Measurements from ENCODE around the gene TSEN2. TPM values are rescaled to one million over a fixed set of nuclear protein-coding genes. Genes with fewer than 3 reads are reported as not detected.
"Not testable (repeated sequence)": the region's sequence is repeated elsewhere in the genome, so short reads cannot be mapped to it uniquely, and the experiment has no call there.

TSEN2 gene
- 10 to 100 TPM; 18.6 to 25.9 (median 21.0) TPM for polyA plus RNA-seq (ENCODE audit: insufficient read length in 4 of 4)

DNA sequence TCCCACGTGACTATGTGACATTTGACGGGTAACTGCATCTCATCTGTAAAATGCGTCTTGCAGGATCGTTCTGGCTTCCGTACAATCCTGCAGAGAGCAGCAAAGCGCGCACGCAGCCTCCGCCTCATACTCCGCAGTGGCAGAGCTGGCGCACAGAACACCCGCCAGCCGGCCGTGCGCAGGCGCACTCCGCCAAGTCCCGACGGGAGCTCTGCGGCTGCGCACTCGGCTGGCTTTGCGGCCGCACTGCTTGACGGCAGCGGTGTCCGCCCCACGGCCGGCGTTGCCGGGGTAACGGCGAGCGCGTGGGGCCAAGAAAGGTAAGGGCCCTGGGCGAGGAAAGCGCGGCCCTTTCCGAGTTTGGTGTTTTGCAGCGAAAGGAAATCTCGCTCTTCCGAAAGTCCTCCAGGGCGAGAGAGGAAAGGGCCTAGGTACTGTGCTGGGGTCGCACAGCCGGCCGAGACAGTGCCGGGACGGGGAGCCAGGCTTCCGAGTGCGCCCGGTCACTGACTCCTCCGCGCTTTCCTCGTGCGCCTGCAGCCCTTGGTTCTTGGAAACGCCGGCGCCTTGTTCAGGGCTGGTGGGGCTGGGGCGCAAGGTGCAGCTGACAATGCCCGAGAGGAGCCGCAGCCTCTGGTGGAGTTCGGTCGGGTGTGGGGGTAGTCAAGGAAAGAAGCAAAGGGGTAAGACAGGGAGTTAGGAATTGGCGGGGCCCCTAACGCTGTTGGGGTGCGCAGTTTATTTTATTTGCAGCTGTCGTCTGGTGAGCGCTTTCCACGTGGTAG, at the start of gene TSEN2:
TSEN2 (plus strand) TSS at position 283 of the 785 bp plus-strand sequence. CDS start 5,321 bp downstream, outside the sequence.
- DNase-seq (ENCODE audit: low read depth in 4 of 4, low spot score in 3 of 4) = peak; percentile 91 to 94 (median 92)

DNA sequence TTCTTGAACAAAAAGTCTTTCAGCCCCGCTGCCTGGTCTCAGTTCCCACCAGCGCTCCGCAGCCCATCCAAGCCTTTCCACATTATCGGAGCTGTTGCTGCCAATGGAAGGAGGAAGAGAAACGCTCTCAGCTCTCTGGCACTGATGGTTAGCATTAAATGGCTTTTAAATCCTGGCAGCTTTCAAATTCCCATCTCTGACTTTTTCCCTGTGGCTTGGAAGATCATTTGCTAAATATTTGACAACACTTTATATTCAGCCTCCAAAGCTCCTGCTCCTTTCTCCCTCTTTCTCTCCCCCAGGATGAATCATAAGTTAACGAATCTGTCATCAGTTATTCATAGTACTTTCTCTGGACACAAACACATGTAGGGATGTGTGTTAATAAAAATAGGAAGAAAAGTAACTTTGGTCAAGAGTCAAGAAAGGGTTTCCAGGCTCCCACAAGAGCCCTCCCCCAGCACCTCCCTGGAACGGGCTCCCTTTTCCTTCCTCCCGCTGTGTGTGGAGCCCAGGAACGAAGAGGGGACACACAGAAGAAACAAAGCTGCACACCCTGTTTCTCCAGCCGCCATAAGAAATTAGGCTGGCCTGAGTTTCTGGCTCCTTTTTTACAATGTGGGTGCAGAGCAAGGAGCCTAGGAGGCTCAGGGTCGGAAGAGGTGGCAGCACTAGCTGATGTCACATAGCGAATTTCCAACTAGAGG, 47.6 kb upstream of the TSEN2 start:
- no peak for DNase-seq (ENCODE audit: low read depth in 4 of 4, low spot score in 3 of 4)

DNA sequence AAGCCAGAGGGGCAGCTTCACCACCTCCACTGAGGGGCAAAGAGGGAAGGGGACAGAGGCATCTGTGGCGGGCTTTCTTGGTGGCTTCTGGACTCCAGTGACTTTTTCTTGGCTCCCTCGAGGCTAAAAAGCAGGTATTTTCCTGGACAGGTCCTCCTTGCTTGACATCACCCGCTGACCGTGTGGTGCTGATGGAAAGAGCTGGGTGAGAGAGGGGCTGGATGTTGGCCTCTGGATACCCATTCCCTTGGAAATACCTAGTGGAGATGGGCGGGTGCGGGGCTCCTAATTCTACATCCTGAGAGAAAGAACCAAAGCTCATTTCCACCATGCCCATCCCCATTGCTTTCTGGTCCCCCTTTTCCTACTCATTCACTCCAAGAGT, 47.1 kb upstream of the TSEN2 start:
- no peak for DNase-seq (ENCODE audit: low read depth in 4 of 4, low spot score in 3 of 4)

DNA sequence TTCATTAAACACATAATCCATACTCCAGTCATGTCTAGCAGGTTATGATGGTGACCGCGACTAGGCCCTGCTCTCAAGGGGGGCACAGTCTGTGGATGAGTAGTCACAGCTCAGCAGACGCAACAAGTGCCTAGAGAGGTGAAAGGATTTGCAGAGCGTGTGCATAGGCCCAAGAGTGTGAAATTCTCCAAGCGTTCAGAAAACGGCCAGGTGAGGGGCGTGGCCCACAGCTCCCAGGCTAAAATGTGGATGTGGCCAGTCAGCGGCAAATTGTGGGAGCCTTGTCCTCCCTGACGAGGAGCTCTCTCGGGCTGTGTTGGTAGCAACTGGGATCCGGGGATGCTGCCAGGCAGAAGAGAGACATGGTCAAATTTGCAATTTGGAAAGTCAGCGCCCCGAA, 46.4 kb upstream of the TSEN2 start:
- DNase-seq (ENCODE audit: low read depth in 4 of 4, low spot score in 3 of 4) = no peak

DNA sequence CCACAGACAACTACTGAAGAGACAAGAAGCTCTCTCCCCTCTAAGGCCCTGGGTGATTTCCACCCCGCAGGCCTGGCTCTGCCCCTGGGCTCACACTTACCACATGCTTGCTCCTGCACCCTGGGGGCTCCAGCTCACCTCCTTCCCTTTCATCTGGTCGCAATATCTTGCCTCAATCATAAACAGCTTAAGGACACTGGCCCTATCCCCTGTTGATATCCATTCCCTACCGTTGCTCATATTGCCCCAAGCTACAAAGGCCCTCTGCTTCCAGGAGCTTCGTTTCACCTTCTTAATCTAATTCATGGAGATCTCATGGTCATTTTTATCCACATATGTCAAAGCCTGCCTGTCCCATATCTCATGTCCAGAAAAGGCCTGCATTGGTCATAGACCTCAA, 46.0 kb upstream of the TSEN2 start:
- no peak for DNase-seq (ENCODE audit: low read depth in 4 of 4, low spot score in 3 of 4)

DNA sequence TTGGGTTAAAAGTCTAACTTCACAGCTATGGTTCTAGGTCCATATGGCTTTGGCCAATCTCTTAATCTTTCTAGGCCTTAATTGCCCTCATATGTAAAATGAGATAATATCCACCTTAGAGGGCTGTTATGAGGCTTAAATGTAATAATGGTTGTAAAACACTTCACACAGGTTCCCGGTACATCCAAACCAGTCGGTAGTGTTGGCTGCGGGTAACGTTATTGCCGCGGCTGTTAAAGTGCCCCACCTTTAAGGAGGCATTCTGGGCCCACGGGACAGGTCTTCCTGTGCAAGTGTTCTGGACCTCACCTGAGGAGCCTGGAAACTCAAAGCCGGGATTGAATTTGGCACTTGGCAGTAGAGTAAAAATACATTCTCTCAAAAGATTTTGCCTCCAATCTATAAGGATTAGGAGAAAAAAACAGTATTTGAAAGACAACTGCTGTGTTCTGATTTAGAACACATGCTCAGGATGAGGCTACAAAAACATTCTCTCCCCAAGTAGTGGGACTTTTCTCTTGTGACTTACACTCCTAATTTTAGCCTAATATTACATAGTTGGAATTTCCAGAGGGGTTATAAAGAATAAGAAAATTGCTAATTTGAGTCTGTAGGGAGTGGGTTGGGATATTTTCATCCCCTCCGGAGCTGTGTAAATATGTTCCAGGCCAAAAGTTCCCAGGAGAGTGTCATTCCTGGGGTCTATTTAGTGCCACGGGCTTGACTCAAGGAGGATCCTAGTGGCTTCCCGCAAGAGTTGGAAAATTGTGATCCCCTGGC, 44.9 kb upstream of the TSEN2 start:
- no peak for DNase-seq (ENCODE audit: low read depth in 4 of 4, low spot score in 3 of 4)

DNA sequence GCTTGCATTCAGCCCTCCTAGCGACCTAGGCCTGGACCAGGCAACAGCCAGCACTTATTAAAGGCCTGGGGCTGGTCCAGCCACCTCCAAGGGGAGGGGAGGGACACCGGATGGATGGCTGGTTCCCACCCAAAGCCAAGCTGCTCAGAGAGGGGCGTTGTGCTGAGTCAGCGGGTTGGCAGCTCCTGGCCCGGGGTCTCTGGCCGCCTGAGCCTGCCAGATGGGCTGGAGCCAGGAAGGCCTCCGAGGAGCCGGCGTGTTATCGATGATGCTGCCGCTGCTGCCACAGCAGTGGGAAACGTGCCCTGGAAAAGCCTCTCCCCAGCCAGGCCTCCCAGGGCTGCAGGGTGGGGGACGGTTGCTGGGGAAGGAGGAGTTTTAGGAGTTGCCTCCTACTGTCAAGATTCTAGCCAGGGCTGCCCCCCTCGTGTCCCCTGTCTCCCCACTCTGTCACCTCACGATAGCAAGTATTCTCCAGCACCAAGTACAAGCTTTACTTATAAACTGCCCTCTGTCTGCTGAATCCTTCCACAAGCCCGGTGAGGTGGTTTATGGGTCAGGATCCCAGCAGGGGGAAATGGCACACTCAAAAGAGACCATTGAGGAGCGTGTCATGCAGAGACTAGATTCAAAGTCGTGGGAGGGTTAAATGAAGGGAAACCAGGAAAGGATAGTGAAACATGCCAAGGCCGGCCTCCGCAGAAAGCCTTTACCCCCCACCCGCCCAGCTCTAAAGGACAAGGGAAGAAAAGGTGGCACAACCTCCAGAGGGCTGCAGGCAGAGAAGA, 43.2 kb upstream of the TSEN2 start:
- DNase-seq (ENCODE audit: low read depth in 4 of 4, low spot score in 3 of 4) = no peak

DNA sequence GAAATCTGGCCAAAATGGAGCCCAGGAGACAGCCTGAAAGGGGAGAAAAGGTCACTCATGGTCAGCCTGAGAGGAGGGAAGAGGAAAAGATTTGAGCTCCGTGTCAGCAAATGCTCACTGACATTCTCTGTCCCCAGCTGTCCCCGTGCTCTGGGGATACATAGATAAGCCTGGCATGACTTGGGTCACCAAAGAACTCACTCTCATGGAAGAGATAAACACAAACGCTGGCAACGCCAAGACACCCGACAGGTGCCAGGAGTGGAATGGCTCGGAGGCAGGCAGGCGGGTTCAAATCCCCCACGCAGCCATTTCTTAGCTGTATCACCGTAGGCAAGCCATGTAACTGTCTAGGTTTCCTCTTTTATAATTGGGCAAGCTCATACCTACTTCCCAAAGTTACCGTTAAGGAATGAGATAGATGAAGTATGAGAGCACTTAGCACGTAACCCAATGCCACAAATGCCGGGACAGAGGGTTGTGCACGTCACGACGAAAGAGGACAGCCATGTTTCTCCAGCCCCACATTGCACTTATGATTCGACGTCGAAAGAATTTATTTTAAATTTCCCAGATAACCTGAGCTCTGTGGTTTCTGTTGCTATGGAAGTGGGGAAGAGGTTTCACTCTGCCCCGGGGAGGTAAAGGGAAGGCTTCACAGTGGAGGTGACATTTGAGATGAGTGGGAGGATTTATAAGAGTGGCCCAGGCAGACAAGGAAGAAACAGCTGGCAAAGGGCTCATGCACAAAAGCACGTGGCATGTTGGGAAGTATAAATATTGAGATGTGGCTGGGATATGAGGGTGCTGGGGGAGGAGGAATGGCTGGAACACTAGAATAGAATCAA, 41.4 kb upstream of the TSEN2 start:
- DNase-seq (ENCODE audit: low read depth in 4 of 4, low spot score in 3 of 4) = no peak

DNA sequence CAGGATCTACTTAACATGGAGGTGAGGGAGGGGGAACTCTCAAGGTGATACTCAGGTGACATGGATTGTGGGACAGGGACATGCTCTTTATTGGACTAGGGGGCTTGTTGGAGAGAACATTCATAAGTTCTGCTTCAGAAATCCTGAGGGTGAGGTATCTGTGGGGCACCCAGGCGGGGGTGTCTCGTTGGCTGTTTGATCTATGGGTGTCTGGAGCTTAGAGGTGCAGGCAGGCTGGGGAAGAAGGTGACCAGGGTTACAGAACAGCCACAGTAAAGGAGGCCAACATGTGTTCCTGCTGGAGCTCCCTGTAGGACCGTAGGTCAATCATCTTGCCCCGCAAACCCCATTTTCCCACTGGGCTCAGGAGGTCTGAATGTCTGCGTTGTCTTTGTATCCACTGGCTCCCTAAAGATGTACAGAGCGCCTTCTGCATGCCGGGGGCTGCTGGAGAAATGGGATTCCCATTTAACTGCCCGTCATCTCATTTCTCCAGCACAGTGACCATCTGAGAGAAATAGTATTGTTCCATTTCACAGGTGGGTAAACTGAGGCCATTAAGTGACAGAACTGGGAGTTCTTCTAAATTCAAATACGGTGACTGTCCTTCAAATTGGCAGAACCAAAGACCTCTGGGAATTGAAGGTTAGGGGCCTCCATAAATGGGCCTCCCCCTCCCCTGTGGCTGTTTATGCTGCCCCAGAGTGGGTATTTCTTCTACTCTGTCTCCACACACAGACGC, 40.3 kb upstream of the TSEN2 start:
- DNase-seq (ENCODE audit: low read depth in 4 of 4, low spot score in 3 of 4) = no peak

DNA sequence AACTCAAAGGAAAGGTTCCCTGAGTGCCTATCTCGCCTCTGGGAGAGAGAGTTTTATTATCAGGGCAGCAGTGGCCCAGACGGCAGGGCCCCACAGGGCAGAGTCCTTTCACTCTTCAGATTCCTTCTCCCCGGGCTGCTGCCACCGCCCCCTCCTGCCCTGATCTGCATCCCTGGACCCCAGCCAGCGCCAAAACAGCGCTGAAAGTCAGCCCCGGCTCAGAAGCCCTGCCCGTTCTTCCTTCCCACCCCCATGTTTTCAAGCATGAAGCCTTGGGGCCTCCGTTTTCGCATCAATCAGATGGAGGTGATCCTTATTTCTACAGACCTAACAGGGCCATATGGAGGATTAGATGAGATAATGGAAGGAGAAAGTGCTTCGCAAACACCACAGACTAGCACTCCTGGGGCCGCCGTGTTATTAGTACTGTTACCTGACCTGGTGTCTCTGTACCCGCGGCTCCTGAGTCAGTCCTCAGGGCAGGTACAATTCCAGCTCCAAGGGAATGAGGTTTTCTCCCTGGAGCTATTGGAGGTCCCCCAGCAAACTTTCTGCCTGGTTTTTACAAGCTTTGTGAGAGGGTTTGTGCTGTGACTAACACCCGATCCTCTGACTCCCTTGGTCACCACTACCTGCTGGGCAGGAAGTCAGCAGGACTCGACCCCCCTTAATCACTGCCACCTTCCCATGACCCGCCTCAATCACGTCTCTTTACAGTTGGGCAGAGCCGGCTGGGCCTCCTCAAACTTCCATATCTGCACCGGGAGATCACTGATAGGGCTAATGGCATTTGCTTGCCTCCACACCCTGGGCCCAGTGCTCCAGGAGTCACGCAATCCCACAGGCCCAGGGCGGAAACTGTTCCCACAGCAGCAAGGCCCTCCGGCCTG, 39.5 kb upstream of the TSEN2 start:
- no peak for DNase-seq (ENCODE audit: low read depth in 4 of 4, low spot score in 3 of 4)

DNA sequence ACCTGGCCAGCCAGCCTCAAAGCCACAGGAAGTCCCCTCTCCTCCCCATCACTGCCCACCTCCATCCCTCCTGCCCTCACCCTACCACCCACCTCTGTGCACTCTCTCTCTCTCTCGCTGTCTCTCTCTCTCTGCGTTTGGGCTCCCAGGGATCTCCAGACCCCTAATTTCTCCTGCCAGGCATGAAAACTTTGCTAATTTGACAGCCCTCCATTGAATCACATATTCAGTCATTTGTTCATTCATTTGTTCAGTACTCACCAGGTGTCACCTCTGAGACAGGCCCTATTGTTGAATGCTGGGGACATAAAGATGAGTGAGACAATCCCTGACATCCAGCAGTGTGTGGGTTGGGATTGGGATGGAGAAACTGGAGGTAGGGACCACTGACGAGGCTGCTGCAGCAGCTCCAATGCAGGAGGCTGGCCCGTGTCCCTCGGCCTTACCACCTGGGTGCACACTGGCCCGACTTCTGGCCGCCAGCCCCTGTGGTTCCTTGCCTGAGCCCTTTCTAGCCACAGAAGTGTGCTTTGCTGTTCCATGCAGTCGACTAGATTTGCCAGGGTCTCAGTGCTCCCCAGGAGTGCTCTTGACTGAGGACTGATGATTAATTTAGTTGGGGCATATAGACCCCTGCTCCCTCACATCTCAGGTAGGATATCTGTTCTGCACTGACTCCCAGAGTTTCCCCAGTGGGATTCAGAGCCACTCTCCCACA, 38.6 kb upstream of the TSEN2 start:
- no peak for DNase-seq (ENCODE audit: low read depth in 4 of 4, low spot score in 3 of 4)

DNA sequence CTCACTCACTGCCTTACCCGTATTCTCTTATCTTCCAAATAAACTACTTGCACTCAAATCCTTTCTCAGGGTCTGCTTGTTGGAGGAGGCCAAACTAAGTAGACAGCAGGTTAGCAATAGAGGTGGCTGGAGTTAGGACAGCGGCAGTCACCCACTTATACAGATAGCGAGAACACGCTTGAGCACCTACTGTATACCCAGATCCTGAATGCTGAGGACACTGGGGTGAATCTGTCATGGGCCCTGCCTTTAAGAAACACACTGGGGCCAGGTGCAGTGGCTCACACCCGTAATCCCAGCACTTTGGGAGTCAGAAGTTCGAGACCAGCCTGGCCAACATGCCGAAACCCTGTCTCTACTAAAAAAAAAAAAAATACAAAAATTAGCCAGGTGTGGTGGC, 38.0 kb upstream of the TSEN2 start:
- DNase-seq (ENCODE audit: low read depth in 4 of 4, low spot score in 3 of 4) = no peak

DNA sequence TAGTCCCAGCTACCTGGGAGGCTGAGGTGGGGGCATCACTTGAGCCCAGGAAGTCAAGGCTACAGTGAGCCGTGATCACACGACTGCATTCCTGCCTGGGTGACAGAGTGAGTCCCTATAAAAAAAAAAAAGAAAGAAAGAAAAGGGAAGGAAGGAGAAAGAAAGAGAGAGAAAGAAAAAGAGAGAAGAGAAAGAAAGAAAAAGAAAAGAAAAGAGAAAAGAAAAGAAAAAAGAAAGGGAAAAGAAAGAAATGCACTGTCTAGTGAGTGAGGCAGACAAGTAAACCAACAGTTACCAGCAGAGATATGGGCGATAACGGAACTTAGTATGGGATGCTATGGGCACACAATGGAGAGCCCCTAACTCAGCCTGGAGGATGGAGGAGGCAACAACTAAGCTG, 37.2 kb upstream of the TSEN2 start:
- no peak for DNase-seq (ENCODE audit: low read depth in 4 of 4, low spot score in 3 of 4)

DNA sequence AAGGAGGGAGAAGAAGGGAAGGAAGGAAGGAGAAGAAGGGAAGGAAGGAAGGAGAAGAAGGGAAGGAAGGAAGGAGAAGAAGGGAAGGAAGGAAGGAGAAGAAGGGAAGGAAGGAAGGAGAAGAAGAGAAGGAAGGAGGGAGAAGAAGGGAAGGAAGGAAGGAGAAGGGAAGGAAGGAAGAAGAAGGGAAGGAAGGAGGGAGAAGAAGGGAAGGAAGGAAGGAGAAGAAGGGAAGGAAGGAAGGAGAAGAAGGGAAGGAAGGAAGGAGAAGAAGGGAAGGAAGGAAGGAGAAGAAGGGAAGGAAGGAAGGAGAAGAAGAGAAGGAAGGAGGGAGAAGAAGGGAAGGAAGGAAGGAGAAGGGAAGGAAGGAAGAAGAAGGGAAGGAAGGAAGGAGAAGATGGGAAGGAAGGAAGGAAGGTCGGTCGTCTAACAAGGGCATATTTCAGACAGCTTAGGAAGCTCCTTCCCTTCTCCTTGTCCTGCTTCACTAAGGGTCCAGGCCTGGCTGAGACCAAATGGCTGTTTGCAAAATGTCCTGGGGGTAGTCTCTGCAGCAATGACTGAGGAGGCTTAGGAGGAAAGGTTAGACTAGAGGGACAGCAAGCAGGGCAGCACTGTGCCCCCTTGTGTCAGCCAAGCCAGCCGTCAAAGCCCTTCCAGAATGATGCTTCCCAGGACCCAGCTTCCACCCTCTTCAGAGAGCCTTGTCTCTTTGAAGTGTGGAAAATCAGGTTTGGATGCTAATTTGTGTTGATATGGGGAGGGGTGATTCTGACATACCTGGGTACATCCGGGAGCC, 35.7 kb upstream of the TSEN2 start:
- not testable (repeated sequence) for DNase-seq (ENCODE audit: low read depth in 4 of 4, low spot score in 3 of 4)

DNA sequence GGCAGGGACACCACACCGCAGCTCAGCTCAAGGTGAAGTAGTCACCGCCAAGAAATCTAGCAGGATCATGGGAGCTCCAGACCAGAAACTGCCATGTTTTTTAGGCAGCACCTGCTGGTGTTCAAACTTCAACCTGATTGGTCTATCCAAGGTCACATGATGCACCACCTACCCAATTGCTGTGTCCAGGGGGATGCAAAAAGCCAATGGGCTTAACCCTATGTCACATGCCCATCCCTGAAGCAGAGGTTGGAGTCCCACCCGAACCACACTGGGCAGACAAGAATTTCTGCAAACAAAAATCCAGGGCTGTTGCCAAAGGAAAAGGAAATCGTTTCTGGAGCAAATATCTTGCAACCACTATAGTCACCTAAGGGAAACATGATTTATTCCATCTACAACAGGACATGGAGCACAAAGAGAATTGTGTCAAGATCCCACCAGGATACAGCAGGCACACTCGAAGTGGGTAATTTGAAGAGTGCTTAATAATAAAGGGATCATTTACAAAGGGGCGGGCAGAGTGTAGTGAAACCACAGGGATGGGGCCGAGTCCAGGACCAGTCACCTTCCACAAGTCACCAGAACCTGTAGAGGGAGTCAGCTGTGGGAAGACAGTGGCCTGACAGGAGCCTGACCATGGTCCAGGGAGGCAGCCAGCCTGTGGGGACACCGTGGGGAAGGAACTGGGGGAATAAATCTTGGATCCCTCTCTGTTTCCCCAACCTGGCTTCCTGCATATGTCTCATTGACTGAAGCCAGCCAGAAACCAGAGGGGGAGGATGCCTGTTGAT, 34.2 kb upstream of the TSEN2 start:
- no peak for DNase-seq (ENCODE audit: low read depth in 4 of 4, low spot score in 3 of 4)

DNA sequence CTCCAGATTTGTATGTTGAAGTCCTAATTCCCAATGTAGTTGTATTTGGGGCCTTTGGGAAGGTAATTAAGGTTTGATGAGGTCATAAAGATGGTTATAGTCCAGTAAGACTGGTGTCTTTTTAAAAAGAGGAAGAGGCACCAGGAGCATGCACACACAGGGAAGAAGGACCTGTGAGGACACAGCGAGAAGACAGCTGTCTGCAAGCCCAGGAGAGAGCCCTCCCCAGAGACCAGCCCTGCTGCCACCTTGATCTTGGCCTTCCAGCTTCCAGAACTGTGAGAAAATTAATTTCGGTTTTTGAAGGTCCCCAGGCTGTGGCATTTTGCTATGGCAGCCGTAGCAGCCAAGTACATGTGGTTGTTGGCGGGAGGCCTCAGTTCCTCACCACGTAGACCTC, 32.8 kb upstream of the TSEN2 start:
- DNase-seq (ENCODE audit: low read depth in 4 of 4, low spot score in 3 of 4) = no peak

Measured in right renal pelvis (tissue), 4 donors.